ENCODE measurements around the gene CROCC2. TPM values are rescaled to one million over a fixed set of nuclear protein-coding genes. Genes with fewer than 3 reads are reported as not detected.

CROCC2 gene
- total and polyA plus RNA-seq, 2 of the 13 experiments (the other 11 are each of a cell fraction or from before 2014, with no cell fraction given): not detected

- TF ChIP-seq HMGXB4 (CRISPR knock-in tag; IDR thresholded peaks at IDR 0.05; ENCODE audit: borderline replicate concordance in 1 of 2, low read depth in 1 of 2): peak in 1 of 2 experiments; percentile 37; a peak in 1 of 4 replicates
- peak; percentile 89 for TF ChIP-seq SP5 (CRISPR knock-in tag; IDR thresholded peaks at IDR 0.05; ENCODE audit: borderline replicate concordance, low read depth)
- no peak for TF ChIP-seq IRF1 (CRISPR knock-in tag; IDR thresholded peaks at IDR 0.05; ENCODE audit: low read depth)
- TF ChIP-seq ELF3 (CRISPR knock-in tag; IDR thresholded peaks at IDR 0.05): peak; percentile 95
- peak; percentile 81 for TF ChIP-seq GATAD1 (CRISPR knock-in tag; IDR thresholded peaks at IDR 0.05)
- TF ChIP-seq SIX4 (CRISPR knock-in tag; IDR thresholded peaks at IDR 0.05): no peak
- no peak for TF ChIP-seq NPAS2 (CRISPR knock-in tag; IDR thresholded peaks at IDR 0.05; ENCODE audit: borderline replicate concordance)
- peak; percentile 93 for TF ChIP-seq HOXA3 (CRISPR knock-in tag; IDR thresholded peaks at IDR 0.05)
- peak; percentile 87; the same call in 1 of the 2 replicates for TF ChIP-seq ZC3H13 (CRISPR knock-in tag; IDR thresholded peaks at IDR 0.05)
- TF ChIP-seq ZNF33A (CRISPR knock-in tag; IDR thresholded peaks at IDR 0.05; ENCODE audit: borderline replicate concordance): 0 out of 2 replicates have a peak, but pooled peaks have one; percentile 15
- TF ChIP-seq CBX2 (IDR thresholded peaks at IDR 0.05; ENCODE audit: low read depth, low read length): no peak
- TF ChIP-seq CBX2 (CRISPR knock-in tag; IDR thresholded peaks at IDR 0.05; ENCODE audit: low read depth): peak; percentile 97
- no peak for TF ChIP-seq ZNF20 (CRISPR knock-in tag; IDR thresholded peaks at IDR 0.05)
- TF ChIP-seq MIER2 (CRISPR knock-in tag; IDR thresholded peaks at IDR 0.05): no peak
- 0 out of 2 replicates have a peak, but pooled peaks have one; percentile 67 for TF ChIP-seq DNMT3B (CRISPR knock-in tag; conservative IDR thresholded peaks at IDR 0.05)
- TF ChIP-seq ZSCAN31 (CRISPR knock-in tag; IDR thresholded peaks at IDR 0.05; ENCODE audit: low read depth): no peak; the same call in 1 of the 2 replicates
- peak; percentile 77; the same call in 1 of the 2 replicates for TF ChIP-seq MZF1 (CRISPR knock-in tag; IDR thresholded peaks at IDR 0.05; ENCODE audit: borderline replicate concordance)
- peak; percentile 74 for TF ChIP-seq ZMYM3 (CRISPR knock-in tag; IDR thresholded peaks at IDR 0.05)
- TF ChIP-seq TOE1 (CRISPR knock-in tag; IDR thresholded peaks at IDR 0.05): no peak
- TF ChIP-seq GLMP (CRISPR knock-in tag; IDR thresholded peaks at IDR 0.05; ENCODE audit: borderline replicate concordance): no peak
- no peak for TF ChIP-seq SRSF4 (IDR thresholded peaks at IDR 0.05; ENCODE audit: low read depth, low read length, poor library complexity, severe bottlenecking)
- peak; percentile 92; the same call in 1 of the 3 replicates for TF ChIP-seq MXI1 (IDR thresholded peaks at IDR 0.05; ENCODE audit: borderline replicate concordance, low read depth, low read length)
- no peak for TF ChIP-seq ELK4 (CRISPR knock-in tag; IDR thresholded peaks at IDR 0.05; ENCODE audit: borderline replicate concordance)
- TF ChIP-seq ZNF691 (CRISPR knock-in tag; IDR thresholded peaks at IDR 0.05; ENCODE audit: borderline replicate concordance, low read depth): peak; percentile 98
Measured at GRCh38 chr2:240876475-240877251, 29.5 kb upstream of the CROCC2 start (continued).

Measured in HepG2 (cell line).